Activated CD4-positive, alpha-beta memory T cell treated with anti-CD3 and anti-CD28 coated beads, Interleukin-2, amount 10 ng/mL, durations not matched to agents 7 days and 5 days (primary cell): Measurements from ENCODE around the gene TRIM61. TPM values are rescaled to one million over a fixed set of nuclear protein-coding genes. Genes with fewer than 3 reads are reported as not detected.
"Not testable (repeated sequence)": the region's sequence is repeated elsewhere in the genome, so short reads cannot be mapped to it uniquely, and the experiment has no call there.

Experiments used
- CTCF ChIA-PET: fragments of 350-600 bp; sonication (Branson Sonifier 250); formaldehyde crosslinking; loops from one replicate; lab custom pipeline; 2021; ENCODE audit warnings: antibody characterized with exemption, inconsistent platforms; lab: Charles Lee
- POLR2A ChIA-PET: fragments of 350-600 bp; sonication (Branson Sonifier 250); formaldehyde crosslinking; loops from one replicate; lab custom pipeline; 2021; ENCODE audit warnings: antibody characterized with exemption; lab: Charles Lee
- DNase-seq: peaks from one replicate; pipeline ENCODE4 v3.0.0-alpha.2; 2020
- H3K27ac Mint-ChIP-seq: one replicate; pipeline ENCODE4 v1.8.0; 2021; ENCODE audit warnings: mild to moderate bottlenecking, mixed read lengths
- H3K27me3 Mint-ChIP-seq: one replicate; pipeline ENCODE4 v1.8.0; 2021; ENCODE audit warnings: mixed read lengths
- H3K36me3 Mint-ChIP-seq: one replicate; pipeline ENCODE4 v1.8.0; 2021; ENCODE audit warnings: low read depth, mixed read lengths
- H3K4me1 Mint-ChIP-seq: one replicate; pipeline ENCODE4 v1.8.0; 2021; ENCODE audit warnings: mixed read lengths
- H3K4me3 Mint-ChIP-seq: one replicate; pipeline ENCODE4 v1.8.0; 2021; ENCODE audit warnings: mild to moderate bottlenecking, mixed read lengths
- H3K9me3 Mint-ChIP-seq: one replicate; pipeline ENCODE4 v1.8.0; 2021; ENCODE audit warnings: mixed read lengths
- total RNA-seq, 2 experiments: library from RNA; stranded (reverse); gene quantifications; one replicate each; pipeline ENCODE4 v1.2.3, GENCODE V29; 2021

The TRIM61 gene
- total RNA-seq: 1 to 10 TPM; 1.0 to 1.1 TPM

- peak; percentile 59 for DNase-seq
- ChIA-PET CTCF (interaction anchor here (0.9 to 1.1 kb wide), 3 partner anchors 19 to 33 kb away, joined by 3 read pairs; no protein-coding TSS in a partner anchor), POLR2A (interaction anchor here (2.2 kb wide), 1 partner anchor 20 kb away, joined by 9 read pairs; no protein-coding TSS in a partner anchor)
- Mint-ChIP-seq H3K27me3 (no peaks in the 10 kb centered on the region), H3K9me3 (no peaks in the 10 kb centered on the region), H3K4me3 (peak within 1 kb of the TSS; percentile 70), H3K27ac (peak within 1 kb of the TSS; percentile 62), H3K36me3 (no peaks in the 10 kb centered on the region), H3K4me1 (no peaks in the 10 kb centered on the region)
Observed at GRCh38 chr4:164977243-164978164, at the start of gene TRIM61. Gene TRIM61, minus strand, starts transcription at chr4:164977657. Its CDS starts 7,655 bp downstream, at chr4:164970002.

GRCh38 chr4:165025782-165026181, 48.3 kb upstream of the TRIM61 start:
- H3K4me3 Mint-ChIP-seq, DNase-seq, H3K36me3 Mint-ChIP-seq, H3K4me1 Mint-ChIP-seq, POLR2A ChIA-PET, H3K9me3 Mint-ChIP-seq, CTCF ChIA-PET, H3K27me3 Mint-ChIP-seq, H3K27ac Mint-ChIP-seq: not testable (repeated sequence)

GRCh38 chr4:165019995-165020394, 42.5 kb upstream of the TRIM61 start:
- H3K4me3 Mint-ChIP-seq, H3K27me3 Mint-ChIP-seq, H3K4me1 Mint-ChIP-seq, H3K27ac Mint-ChIP-seq, DNase-seq, CTCF ChIA-PET, POLR2A ChIA-PET, H3K36me3 Mint-ChIP-seq, H3K9me3 Mint-ChIP-seq: not testable (repeated sequence)

- Mint-ChIP-seq H3K36me3 (no peaks in the 10 kb centered on the region), H3K27me3 (peaks cover 15% of the 10 kb centered on the region), H3K27ac (no peak overlapping the region), H3K4me3 (no peak overlapping the region), H3K4me1 (no peaks in the 10 kb centered on the region), H3K9me3 (no peaks in the 10 kb centered on the region)
- ChIA-PET POLR2A (no interaction called here), CTCF (no interaction called here)
- no peak for DNase-seq
Observed at GRCh38 chr4:165016971-165017370, 39.5 kb upstream of the TRIM61 start.

- Mint-ChIP-seq H3K27ac (no peak overlapping the region), H3K9me3 (no peaks in the 10 kb centered on the region), H3K36me3 (no peaks in the 10 kb centered on the region), H3K4me1 (peaks cover 14% of the 10 kb centered on the region), H3K27me3 (peaks cover 33% of the 10 kb centered on the region), H3K4me3 (no peak overlapping the region)
- ChIA-PET POLR2A (no interaction called here), CTCF (no interaction called here)
- DNase-seq: no peak
Observed at GRCh38 chr4:165013691-165014090, 36.2 kb upstream of the TRIM61 start.

GRCh38 chr4:165011403-165011802, 33.9 kb upstream of the TRIM61 start:
- peaks cover 14% of the 10 kb centered on the region for H3K4me1 Mint-ChIP-seq
- POLR2A ChIA-PET: no interaction called here
- H3K9me3 Mint-ChIP-seq: no peaks in the 10 kb centered on the region
- DNase-seq: no peak
- H3K36me3 Mint-ChIP-seq: no peaks in the 10 kb centered on the region
- H3K4me3 Mint-ChIP-seq: no peak overlapping the region
- H3K27ac Mint-ChIP-seq: no peak overlapping the region
- H3K27me3 Mint-ChIP-seq: peaks cover 35% of the 10 kb centered on the region
- CTCF ChIA-PET: no interaction called here

- POLR2A ChIA-PET: no interaction called here
- Mint-ChIP-seq H3K36me3 (no peaks in the 10 kb centered on the region), H3K4me1 (peaks cover 14% of the 10 kb centered on the region), H3K9me3 (no peaks in the 10 kb centered on the region), H3K4me3 (no peak overlapping the region), H3K27me3 (peaks cover 39% of the 10 kb centered on the region), H3K27ac (no peak overlapping the region)
- CTCF ChIA-PET: interaction anchor here (1.0 kb wide), 1 partner anchor 34 kb away, joined by 3 read pairs; no protein-coding TSS in a partner anchor
- DNase-seq: no peak
Observed at GRCh38 chr4:165010991-165011390, 33.5 kb upstream of the TRIM61 start.

- Mint-ChIP-seq H3K9me3 (no peaks in the 10 kb centered on the region), H3K27ac (no peak overlapping the region), H3K4me3 (no peak overlapping the region), H3K27me3 (peaks cover 40% of the 10 kb centered on the region), H3K4me1 (peaks cover 14% of the 10 kb centered on the region), H3K36me3 (no peaks in the 10 kb centered on the region)
- ChIA-PET POLR2A (no interaction called here), CTCF (interaction anchor here (1.0 kb wide), 1 partner anchor 34 kb away, joined by 3 read pairs; no protein-coding TSS in a partner anchor)
- no peak for DNase-seq
Observed at GRCh38 chr4:165010487-165010886, 33.0 kb upstream of the TRIM61 start.

GRCh38 chr4:165009493-165010227, 32.2 kb upstream of the TRIM61 start:
- peak; percentile 42 for DNase-seq
- no peaks in the 10 kb centered on the region for H3K36me3 Mint-ChIP-seq
- ChIA-PET CTCF (interaction anchor here (1.0 kb wide), 1 partner anchor 33 kb away, joined by 3 read pairs; no protein-coding TSS in a partner anchor), POLR2A (no interaction called here)
- no peak overlapping the region for H3K4me3 Mint-ChIP-seq
- H3K4me1 Mint-ChIP-seq: peaks cover 14% of the 10 kb centered on the region
- H3K27ac Mint-ChIP-seq: no peak overlapping the region
- H3K27me3 Mint-ChIP-seq: peaks cover 44% of the 10 kb centered on the region
- H3K9me3 Mint-ChIP-seq: no peaks in the 10 kb centered on the region

- Mint-ChIP-seq H3K9me3 (no peaks in the 10 kb centered on the region), H3K27me3 (peaks cover 31% of the 10 kb centered on the region), H3K27ac (no peak overlapping the region), H3K4me1 (peaks cover 14% of the 10 kb centered on the region), H3K36me3 (no peaks in the 10 kb centered on the region), H3K4me3 (no peak overlapping the region)
- ChIA-PET CTCF (no interaction called here), POLR2A (no interaction called here)
- no peak for DNase-seq
Observed at GRCh38 chr4:165006886-165007285, 29.4 kb upstream of the TRIM61 start.

GRCh38 chr4:165006456-165006855, 29.0 kb upstream of the TRIM61 start:
- H3K4me1 Mint-ChIP-seq: peaks cover 14% of the 10 kb centered on the region
- DNase-seq: no peak
- H3K4me3 Mint-ChIP-seq: no peak overlapping the region
- H3K27me3 Mint-ChIP-seq: peaks cover 30% of the 10 kb centered on the region
- H3K27ac Mint-ChIP-seq: no peak overlapping the region
- CTCF ChIA-PET: no interaction called here
- no peaks in the 10 kb centered on the region for H3K36me3 Mint-ChIP-seq
- POLR2A ChIA-PET: no interaction called here
- no peaks in the 10 kb centered on the region for H3K9me3 Mint-ChIP-seq

- DNase-seq: no peak
- ChIA-PET POLR2A (no interaction called here), CTCF (no interaction called here)
- no peaks in the 10 kb centered on the region for H3K36me3 Mint-ChIP-seq
- H3K27ac Mint-ChIP-seq: no peak overlapping the region
- H3K9me3 Mint-ChIP-seq: no peaks in the 10 kb centered on the region
- H3K4me3 Mint-ChIP-seq: no peak overlapping the region
- H3K4me1 Mint-ChIP-seq: peaks cover 14% of the 10 kb centered on the region
- H3K27me3 Mint-ChIP-seq: peaks cover 21% of the 10 kb centered on the region
Observed at GRCh38 chr4:165005352-165005925, 28.0 kb upstream of the TRIM61 start.

GRCh38 chr4:165001957-165002356, 24.5 kb upstream of the TRIM61 start:
- H3K4me3 Mint-ChIP-seq, POLR2A ChIA-PET: not testable (repeated sequence)

More at GRCh38 chr4:165001957-165002356, 24.5 kb upstream of the TRIM61 start:
- H3K36me3 Mint-ChIP-seq, H3K4me1 Mint-ChIP-seq, H3K27ac Mint-ChIP-seq, DNase-seq, H3K9me3 Mint-ChIP-seq, CTCF ChIA-PET: not testable (repeated sequence)
- H3K27me3 Mint-ChIP-seq: peaks cover 28% of the 10 kb centered on the region
